OCI-LY7 (cell line): ENCODE measurements around the gene MAPK8IP2.

Source experiments
- EZH2phosphoT487 ChIP-seq: fragments of 200-600 bp; sonication (generic); IDR thresholded peaks from 2 replicates; pipeline ENCODE4 v1.6.1; 2018; ENCODE audit warnings: low read depth, borderline replicate concordance, mild to moderate bottlenecking, mixed run types, antibody characterized with exemption, low read length, moderate library complexity, mixed read lengths
- TF ChIP-seq, protein P1 (sequence below): fragments of 200-600 bp; sonication (generic); conservative IDR thresholded peaks from 2 replicates; pipeline ENCODE4 v1.5.1; 2014; ENCODE audit warnings: mild to moderate bottlenecking, antibody characterized with exemption, low read length, moderate library complexity, mixed read lengths

- TF ChIP-seq, protein P1, sequence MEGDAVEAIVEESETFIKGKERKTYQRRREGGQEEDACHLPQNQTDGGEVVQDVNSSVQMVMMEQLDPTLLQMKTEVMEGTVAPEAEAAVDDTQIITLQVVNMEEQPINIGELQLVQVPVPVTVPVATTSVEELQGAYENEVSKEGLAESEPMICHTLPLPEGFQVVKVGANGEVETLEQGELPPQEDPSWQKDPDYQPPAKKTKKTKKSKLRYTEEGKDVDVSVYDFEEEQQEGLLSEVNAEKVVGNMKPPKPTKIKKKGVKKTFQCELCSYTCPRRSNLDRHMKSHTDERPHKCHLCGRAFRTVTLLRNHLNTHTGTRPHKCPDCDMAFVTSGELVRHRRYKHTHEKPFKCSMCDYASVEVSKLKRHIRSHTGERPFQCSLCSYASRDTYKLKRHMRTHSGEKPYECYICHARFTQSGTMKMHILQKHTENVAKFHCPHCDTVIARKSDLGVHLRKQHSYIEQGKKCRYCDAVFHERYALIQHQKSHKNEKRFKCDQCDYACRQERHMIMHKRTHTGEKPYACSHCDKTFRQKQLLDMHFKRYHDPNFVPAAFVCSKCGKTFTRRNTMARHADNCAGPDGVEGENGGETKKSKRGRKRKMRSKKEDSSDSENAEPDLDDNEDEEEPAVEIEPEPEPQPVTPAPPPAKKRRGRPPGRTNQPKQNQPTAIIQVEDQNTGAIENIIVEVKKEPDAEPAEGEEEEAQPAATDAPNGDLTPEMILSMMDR = no peak
- TF ChIP-seq EZH2phosphoT487 = no peak
Measured at GRCh38 chr22:50621356-50621880, 20.8 kb downstream of the MAPK8IP2 start.
